ENCODE results near the gene ST7L.

Gene ST7L

GRCh38 chr1:112564081-112564480 is 54.9 kb downstream of the ST7L start:
- no peak for DNase-seq (ENCODE audit: low spot score)
- TF ChIP-seq CTCF (IDR thresholded peaks at IDR 0.05; ENCODE audit: extremely low read depth, missing control alignments) = no peak

DNA sequence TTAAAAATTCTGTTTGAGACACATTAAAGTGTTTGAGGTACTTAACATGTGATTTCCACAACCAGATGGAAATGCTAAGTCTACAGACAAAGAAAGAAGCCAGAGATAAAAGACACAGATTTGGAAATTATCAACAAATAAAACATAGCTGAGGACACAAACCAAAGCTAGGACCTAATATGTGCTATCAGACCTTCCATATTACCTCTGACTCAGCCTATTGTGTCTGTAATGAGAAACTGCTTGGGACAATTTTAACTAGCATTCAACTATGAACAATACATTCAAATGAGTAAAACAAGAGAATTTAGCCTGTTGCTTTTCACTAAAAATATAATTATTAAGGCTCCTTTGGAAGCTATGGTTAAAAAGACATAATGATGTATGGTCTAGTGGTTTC is 55.6 kb downstream of the ST7L start:
- no peak for TF ChIP-seq CTCF (IDR thresholded peaks at IDR 0.05; ENCODE audit: extremely low read depth, missing control alignments)
- no peak for DNase-seq (ENCODE audit: low spot score)

GRCh38 chr1:112558634-112559033 is 60.3 kb downstream of the ST7L start:
- no peak for DNase-seq (ENCODE audit: low spot score)
- no peak for TF ChIP-seq CTCF (IDR thresholded peaks at IDR 0.05; ENCODE audit: extremely low read depth, missing control alignments)

DNA sequence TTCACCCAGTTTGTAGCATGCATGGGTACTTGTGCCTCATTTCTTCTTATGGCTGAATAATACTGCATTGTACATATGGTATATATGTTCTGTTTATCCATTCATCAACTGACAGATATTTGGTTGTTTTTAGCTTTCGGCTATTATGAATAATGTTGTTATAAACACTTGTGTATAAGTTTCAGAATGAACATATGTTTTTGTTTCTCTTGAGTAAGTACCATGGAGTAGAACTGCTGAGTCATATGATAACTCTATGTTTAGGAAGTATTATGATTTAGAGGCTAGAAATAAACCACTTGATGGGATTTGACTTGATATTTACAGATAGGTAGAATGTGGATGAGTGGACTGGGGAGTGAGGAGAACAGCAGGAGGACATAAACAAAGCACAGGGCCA is 61.6 kb downstream of the ST7L start:
- TF ChIP-seq CTCF (IDR thresholded peaks at IDR 0.05; ENCODE audit: extremely low read depth, missing control alignments) = no peak
- no peak for DNase-seq (ENCODE audit: low spot score)

DNA sequence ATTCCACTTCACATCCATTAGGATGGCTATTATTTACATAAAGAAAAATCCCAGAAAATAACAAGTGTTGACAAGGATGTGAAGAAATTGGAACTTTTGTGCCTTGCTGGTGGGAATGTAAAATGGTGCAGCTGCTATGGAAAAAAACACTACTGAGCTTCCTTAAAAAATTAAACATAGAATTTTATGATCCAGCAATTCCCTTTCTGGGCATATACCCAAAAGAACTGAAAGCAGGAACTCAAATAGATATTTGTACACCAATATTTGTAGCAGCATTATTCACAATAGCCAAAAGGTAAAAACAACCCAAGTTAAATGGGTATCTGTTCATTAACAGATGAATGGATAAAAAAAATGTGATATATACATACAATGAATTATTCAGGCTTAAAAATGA is 64.5 kb downstream of the ST7L start:
- no peak for TF ChIP-seq CTCF (IDR thresholded peaks at IDR 0.05; ENCODE audit: extremely low read depth, missing control alignments)
- DNase-seq (ENCODE audit: low spot score) = no peak

DNA sequence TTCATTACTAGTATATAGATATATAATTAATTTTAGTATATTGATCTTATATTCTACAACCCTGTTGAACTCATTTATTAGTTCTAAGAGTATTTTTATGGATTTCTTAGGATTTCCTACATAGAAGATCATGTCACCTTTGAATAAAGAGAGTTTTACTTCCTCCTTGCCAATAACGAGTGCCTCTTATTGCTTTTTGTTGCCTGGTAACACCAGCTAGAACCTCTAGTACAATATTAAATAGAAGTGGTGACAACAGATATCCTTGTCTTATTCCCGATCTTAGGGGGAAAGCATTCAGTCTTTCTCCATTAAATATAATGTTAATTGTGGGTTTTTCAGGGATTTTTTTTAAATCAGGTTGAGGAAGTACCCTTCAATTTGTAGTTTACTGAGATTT is 69.4 kb downstream of the ST7L start:
- no peak for DNase-seq (ENCODE audit: low spot score)
- TF ChIP-seq CTCF (IDR thresholded peaks at IDR 0.05; ENCODE audit: extremely low read depth, missing control alignments) = no peak

DNA sequence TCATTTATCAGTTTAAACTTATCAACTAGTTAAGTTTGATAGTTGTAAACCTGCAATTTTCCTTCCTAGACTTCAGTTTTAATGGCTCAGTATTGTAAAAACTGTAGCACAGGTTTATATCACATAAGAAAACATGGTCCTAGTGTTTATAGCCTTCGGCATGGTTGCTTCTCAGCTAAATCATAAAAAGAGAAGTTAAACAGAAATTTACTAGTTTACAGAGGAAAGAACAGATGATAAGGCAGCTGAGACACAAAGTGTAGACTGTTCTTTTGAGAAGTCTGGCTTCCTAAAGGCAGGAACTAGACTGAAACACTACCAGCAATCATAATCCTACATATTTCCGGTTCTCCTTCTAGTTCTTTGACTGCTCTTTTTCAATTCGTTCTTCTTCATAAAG is 70.4 kb downstream of the ST7L start:
- TF ChIP-seq CTCF (IDR thresholded peaks at IDR 0.05; ENCODE audit: extremely low read depth, missing control alignments) = no peak
- DNase-seq (ENCODE audit: low spot score) = no peak

Measured in GM20000 (cell line).